Measurements from ENCODE around the gene UST.
A peak's percentile ranks its signal among the peaks of the same experiment; 100 is the strongest.
"Not testable (repeated sequence)": the region's sequence is repeated elsewhere in the genome, so short reads cannot be mapped to it uniquely, and the experiment has no call there.

UST gene

DNA sequence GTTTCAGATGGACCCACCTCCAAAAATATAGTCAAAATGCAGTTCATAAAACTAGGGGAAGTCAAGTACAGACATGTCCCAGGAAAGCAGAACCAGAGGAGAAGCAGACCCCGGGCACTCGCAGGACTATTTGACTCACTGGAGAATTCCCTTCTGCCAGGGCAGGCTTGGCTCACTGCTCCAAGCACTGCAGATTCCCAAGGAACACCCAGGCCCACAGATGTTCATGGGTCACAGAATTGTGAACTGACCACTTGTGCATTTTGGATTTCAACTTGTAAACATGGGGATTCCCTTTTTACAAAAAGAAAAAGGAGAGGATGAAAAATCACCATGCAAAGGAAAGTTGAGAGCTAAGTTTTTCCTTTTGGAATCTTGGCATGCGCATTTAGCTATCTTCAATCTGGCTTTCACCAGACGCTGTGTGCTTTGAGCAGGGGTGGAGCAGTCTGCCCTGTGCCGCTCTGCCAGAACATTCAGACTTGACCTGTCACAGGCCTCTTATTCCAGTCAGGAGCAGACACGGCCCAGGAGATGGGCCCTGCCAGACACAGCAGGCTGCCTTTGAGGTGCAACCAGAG lies 333.2 kb downstream of the UST start:
- no peak for DNase-seq (ENCODE audit: low read depth in 1 of 2, low spot score in 1 of 2)

DNA sequence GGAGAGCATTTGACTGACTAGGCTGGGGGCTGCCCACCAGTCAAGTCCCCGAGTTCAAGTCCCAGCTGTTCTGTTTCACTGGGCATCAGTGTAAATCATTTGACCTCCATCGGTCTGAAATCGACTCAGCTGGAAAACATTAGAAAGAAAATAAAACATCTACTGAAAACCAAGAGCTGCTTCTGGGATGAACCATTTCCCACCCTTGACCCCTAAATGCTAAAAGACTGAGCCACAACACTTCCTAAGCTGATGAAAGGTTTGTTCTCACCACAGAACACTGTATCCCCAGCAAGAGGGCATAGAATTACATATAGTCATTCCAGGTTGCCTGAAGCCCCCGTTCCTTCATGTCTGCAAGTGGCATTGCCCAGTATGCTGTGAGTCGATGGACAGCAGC lies 333.7 kb downstream of the UST start:
- DNase-seq (ENCODE audit: low read depth in 1 of 2, low spot score in 1 of 2) = no peak

DNA sequence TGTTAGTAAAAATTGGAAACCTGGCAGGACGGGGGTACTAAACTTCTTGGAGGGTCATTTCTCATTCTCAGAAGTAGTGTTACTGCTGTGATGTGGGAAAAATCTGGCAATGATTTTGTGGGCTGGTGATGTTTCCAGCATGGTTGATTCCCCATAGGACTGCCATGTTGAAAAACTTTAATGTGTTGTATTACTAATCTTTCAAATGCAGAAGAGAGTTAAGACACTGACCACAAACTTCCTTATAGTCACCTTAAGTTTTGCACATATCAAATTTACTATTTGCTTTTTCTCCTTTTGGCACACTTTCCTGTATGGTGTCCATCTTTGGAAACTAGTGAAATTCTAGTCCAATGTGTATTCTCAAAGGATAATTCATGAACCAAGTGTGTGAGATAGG lies 334.5 kb downstream of the UST start:
- DNase-seq (ENCODE audit: low read depth in 1 of 2, low spot score in 1 of 2) = no peak

DNA sequence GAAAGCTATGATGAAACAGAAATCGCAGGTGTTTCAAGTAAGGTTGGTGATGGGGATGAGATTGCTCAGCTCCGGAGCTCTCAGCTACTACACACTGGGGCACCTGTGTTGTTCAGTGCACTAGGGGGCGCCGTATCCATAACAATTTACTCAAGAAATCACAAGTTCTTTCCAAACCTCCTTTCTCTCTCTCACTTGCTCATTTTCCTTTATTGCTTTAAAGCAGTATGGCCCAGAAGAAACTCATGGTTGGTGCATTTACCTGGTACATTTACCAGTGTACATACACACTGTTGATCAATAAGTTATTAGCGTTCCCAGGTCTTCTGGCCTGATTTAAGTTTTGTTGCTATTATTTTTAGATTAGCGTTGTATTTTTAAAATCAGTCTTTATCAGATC lies 335.5 kb downstream of the UST start:
- peak; percentile 67 to 68 for DNase-seq (ENCODE audit: low read depth in 1 of 2, low spot score in 1 of 2)

DNA sequence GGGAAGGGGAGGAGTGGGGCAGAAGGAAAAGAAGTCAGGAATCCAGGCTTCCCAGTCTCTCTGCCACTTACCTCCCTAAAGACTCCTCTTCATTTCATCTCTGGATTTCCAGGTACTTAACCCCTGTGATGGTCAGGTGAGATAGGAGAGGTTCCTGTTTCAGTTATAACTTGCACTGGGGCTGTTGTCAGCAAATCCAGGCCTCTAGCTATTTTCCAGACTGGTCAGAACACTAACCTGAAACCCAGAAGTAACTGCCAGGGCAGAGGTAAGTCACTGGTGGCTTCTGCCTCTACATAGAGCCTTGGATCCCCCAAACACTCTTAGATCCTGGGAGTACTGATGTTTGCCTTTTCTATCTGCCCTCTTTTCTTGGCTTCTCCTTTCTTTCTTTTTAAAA lies 337.2 kb downstream of the UST start:
- no peak for DNase-seq (ENCODE audit: low read depth in 1 of 2, low spot score in 1 of 2)

DNA sequence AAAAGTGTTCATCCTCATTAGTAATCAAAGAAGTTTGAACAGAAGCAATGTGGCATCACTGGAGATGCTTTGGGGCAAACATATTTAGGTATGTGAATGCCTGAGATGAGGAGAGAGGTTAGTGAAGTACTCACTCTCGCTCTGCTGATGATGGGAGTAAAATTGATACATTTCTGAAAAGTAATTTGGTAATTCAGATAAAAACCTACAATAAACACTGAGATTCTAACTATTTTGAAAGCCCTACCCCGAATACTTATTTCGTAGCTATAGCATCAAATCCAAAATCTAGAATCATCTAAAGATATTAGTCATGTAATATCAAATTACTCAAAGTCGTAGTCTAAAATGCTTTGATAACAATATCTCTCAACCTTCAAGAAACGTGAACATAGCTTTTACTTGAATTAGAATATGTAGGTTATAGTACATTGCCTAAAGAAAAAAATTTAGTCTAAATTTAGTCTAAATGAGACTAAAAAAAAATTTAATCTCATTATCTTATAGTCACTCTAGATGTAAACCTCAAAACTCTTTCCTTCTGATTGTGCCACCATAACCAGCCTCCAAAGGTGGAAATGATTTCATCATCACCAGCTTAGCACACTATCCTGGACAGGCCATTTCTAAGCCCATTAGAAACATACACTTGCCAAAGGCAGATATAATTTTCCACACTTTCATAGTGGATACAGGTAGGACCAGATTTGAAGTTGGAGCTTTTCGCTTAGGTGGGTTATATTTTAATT lies 338.2 kb downstream of the UST start:
- DNase-seq (ENCODE audit: low read depth in 1 of 2, low spot score in 1 of 2) = no peak

DNA sequence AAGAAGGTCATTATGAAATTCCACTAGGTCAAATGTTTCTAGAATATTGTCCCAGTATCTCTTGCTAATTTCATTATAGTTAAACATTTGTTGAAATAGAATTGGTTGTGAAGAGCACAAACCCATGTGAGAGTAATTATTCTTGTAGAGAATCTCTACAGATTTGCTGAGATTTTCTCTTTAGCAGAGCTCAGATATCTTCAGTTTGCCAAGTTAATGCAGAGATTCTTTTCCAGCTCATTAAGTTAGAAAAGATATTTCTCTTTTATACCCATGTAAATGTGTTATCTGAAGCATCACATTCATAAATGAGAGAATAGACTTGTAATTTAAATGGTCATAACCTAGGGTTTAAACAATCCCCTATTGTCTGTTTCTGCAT lies 338.7 kb downstream of the UST start:
- DNase-seq (ENCODE audit: low read depth in 1 of 2, low spot score in 1 of 2) = no peak

DNA sequence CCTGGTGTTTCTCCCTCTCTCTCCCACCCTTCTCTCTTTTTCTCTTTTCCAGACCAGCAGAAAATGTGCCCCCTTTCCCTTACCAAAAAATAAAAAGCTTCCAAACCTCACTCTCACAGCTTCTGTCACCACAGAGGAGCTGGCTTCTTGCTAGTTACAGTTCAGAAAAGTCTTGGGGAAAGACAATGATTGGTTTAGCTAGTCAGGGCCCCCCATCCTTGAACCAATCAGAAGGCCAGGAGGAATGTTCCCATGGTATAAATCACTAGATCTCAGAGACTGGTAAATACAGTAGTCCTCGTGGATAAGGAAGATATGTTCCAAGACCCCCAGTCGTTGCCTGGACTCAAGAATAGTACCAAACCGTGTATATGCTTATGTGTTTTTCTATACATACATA lies 339.5 kb downstream of the UST start:
- DNase-seq (ENCODE audit: low read depth in 1 of 2, low spot score in 1 of 2) = no peak

DNA sequence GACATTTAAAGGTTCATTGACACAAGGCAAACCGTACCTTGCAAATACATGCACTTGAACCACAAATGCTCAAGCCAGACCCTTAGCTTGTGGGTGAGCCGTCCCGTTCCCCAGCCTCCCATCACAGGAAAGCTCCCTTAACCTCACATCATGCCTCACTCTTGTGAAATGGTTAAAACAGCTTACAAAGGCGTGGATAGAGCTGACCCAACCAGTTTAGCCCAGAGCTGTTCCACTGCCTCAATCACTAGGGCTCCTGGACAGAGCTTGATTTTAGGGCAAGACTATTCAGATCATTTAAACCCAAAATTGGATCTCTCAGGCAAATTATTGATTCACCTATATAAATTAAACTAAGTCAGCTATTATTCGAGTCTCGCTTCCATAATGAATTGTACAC lies 341.1 kb downstream of the UST start:
- DNase-seq (ENCODE audit: low read depth in 1 of 2, low spot score in 1 of 2) = no peak

DNA sequence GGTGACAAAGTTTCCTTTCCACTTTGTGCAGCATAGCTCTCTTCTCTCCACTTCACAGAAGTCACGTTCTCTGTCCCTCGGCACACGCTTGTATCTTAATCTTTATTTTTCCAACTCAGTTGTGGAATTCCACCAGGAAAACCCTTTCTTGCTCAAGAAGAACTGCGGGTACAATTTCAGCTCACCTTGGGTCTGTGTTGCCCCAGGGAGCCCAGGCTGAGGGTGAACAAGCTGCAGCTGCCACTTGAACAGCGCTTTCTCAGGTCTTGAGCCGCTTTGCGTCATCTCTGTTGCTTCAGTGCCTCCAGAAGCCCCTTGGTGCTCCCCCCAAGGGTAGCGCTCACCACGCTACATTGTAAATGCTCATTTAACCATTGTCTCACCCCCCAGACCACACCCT lies 341.5 kb downstream of the UST start:
- DNase-seq (ENCODE audit: low read depth in 1 of 2, low spot score in 1 of 2) = no peak

DNA sequence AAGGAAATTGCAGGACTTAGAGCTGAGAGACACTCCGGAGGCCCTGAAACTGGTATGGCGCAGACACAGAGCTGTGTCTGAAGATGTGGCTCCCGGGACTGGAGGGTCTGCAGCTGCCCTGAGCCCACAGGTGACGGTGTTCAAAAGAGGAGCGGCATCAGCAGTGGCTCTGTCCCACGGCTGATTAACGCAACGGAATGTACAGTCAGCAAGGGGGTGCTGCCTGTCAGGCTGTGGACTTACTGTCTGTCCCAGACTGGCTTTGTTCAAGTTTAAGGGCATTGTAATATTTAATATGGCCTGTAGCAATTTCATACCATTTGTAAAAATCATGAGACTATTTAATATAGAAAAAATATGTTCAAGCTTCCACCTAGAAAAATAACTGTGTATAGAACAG lies 342.7 kb downstream of the UST start:
- no peak for DNase-seq (ENCODE audit: low read depth in 1 of 2, low spot score in 1 of 2)

DNA sequence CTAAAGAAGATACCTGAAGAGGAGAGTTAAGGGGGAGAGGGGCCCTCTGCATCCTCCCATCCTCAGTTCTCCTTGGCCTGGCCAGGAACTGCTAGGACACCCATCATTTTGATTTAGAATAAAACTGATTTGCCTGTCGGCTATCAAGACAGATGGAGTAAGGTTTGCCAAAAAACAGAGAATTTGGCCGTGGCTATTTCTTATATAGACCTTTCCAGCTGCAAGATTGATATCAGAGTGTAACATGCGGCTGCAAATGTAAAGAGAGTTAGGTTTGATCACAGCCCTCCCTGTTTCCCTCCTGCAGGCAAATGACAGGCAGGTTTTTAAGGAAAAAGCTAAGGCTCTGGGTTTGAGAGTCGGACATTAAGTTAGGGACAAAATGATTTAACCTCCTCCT lies 344.1 kb downstream of the UST start:
- DNase-seq (ENCODE audit: low read depth in 1 of 2, low spot score in 1 of 2) = no peak

DNA sequence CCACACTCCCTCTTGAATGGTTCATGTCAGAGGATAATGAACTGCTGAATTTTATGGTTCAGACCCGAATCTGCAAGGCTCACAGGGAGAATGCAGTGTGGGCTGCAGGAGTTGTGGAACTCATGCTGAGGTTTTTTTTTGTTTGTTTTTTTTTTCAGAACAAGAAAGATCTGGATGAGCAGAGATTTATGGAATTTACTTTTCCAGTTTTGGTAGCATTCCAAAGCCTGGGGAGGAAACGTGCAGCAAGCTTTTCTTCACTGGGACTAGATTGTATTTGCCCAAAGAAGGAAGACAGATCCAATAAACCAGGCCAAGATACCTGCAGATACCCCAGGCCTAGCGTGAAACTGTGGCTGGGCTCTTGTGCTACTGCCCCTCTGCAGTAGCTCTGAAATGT lies 346.8 kb downstream of the UST start:
- DNase-seq (ENCODE audit: low read depth in 1 of 2, low spot score in 1 of 2) = no peak

DNA sequence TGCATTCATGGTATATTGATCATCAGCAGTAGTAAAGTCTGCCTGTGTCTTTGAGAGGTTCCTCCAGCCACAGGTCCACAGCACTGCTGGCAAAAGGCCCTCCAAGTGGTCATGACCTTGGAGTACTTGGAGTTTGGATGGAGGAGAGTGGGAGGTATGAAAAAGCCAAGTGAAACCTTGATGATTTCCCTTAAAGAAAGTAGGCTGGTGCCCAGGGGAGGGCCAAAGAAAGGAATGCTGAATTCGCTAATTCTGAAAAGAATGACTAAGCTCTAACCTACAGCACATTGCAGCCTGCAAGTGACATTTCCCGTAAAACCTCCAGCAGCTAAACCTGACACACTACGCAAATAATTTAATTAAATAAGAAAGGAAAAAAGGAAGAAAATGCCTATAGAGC lies 347.3 kb downstream of the UST start:
- DNase-seq (ENCODE audit: low read depth in 1 of 2, low spot score in 1 of 2) = no peak

DNA sequence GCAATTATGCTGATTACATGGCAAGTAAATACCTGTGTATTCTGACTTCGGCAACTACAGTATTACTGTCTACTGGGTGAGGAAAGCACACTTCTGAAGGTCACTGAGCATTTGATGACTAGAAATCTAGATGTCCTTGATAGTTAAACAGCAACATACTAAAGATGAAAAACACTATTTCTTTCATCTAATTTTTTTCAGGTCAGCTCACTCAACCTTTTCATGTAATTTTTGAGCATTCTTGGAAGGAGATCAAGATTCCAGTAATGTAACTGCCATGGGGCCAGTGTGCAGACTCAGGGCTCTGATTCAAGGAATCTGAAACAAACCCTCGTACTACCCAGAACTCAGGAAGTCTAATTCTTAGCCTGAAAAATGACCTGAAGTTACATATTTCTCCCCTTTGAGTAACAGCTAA lies 348.1 kb downstream of the UST start:
- no peak for DNase-seq (ENCODE audit: low read depth in 1 of 2, low spot score in 1 of 2)

DNA sequence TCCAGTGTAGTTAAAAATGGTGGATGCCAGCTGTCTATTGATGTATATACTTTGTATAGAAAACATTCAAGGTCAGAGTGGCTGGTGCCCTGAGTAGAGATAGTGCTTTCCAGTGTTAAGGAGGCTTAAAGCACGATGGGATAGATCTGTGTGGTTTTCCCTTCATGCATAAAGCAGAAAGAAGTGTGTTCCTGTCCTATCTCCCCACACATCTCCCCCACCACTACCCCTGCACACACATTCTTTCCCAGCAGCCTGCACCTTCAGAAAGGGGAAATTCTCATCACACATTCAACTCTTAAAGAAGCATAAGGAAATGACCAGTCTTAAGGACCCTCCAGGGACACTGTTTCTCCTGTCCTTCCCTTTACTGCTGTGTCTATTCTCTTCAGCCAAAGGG lies 349.0 kb downstream of the UST start:
- DNase-seq (ENCODE audit: low read depth in 1 of 2, low spot score in 1 of 2) = no peak

DNA sequence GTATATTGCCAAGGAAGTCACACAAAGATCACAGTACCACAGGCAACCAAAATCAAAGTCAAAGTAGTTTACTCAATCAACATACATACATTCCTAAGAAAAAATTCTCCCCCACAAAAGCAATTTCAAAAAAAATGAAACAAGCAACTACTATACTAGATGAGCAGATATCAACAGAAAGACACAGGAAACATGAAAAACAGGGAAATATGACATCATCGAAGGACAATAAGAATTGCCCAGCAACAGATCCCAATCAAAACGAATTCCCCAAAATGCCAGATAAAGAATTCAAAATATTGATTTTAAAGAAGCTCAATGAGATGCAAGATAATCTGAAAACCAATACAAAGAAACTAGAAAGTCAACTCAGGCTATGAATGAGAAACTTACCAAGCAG lies 351.0 kb downstream of the UST start:
- no peak for DNase-seq (ENCODE audit: low read depth in 1 of 2, low spot score in 1 of 2)

DNA sequence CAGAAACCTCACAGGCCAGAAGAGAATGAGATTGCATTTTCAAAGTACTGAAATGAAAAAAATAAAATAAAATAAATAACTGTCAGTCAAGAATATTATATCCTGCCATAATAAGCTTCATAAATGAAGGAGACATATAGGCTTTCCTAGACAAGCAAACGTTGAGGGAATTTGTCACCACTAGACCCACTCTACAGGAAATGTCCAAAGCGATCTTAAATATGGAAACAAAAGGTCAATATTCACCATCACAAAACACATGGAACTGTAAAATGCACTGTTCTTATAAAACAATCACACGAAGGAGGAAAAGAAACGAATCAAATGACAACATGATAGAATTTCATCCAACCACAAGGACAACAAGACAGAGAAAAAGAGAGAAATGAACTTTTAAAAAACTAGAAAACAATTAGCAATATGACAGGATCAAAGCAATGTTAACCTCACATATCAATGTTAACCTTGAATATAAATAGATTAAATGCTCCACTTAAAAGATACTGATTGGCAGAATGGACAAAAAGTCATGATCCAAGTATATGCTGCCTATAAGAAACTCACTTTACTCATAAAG lies 352.0 kb downstream of the UST start:
- no peak for DNase-seq (ENCODE audit: low read depth in 1 of 2, low spot score in 1 of 2)

DNA sequence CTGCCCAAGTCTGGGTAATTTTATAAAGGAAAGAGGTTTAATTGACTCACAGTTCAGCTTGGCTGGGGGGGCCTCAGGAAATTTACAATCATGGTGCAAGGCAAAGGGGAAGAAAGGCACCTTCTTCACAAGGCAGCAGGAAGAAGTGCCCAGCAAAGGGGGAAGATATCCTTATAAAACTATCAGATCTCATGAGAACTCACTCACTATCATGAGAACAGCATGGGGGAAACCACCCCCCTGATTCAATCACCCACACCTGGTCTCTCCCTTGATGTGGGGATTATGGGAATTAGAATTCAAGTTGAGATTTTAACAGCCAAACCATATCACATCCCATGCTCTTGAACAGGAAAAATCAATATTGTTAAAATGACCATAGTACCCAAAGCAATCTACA lies 355.5 kb downstream of the UST start:
- no peak for DNase-seq (ENCODE audit: low read depth in 1 of 2, low spot score in 1 of 2)

DNA sequence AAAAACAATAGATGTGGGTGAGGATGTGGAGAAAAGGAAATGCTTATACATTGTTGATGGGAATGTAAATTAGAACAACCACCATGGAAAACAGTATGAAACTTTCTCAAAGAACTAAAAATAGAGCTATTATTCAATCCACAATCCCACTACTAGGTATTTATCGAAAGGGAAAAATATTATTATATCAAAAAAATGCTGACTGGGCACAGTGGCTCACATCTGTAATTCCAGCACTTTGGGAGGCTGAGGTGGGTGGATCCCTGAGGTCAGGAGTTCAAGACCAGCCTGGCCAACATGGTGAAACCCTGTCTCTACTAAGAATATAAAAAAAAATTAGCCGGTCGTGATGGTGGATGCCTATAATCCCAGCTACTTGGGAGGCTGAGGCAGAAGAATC lies 357.1 kb downstream of the UST start:
- not testable (repeated sequence) for DNase-seq (ENCODE audit: low read depth in 1 of 2, low spot score in 1 of 2)

DNA sequence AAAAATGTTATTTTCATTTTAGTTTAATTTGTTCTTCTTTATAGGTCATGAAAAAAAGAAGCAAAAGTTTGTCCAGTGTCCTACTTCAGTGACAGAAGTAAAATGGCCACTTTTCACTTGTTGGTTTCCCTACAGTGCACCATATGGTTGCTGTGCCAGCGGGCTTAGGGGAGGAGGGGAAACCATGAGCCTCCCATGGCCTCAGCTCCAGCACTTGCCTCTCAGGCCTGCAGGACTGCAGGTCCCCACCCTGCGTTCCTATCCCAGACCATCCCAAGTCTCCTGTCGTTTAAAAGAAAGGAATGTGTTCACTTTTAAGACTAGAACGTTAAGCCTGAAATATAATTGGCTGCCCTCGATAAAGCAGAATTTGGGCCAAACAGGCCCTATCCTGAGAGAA lies 360.7 kb downstream of the UST start:
- no peak for DNase-seq (ENCODE audit: low read depth in 1 of 2, low spot score in 1 of 2)

DNA sequence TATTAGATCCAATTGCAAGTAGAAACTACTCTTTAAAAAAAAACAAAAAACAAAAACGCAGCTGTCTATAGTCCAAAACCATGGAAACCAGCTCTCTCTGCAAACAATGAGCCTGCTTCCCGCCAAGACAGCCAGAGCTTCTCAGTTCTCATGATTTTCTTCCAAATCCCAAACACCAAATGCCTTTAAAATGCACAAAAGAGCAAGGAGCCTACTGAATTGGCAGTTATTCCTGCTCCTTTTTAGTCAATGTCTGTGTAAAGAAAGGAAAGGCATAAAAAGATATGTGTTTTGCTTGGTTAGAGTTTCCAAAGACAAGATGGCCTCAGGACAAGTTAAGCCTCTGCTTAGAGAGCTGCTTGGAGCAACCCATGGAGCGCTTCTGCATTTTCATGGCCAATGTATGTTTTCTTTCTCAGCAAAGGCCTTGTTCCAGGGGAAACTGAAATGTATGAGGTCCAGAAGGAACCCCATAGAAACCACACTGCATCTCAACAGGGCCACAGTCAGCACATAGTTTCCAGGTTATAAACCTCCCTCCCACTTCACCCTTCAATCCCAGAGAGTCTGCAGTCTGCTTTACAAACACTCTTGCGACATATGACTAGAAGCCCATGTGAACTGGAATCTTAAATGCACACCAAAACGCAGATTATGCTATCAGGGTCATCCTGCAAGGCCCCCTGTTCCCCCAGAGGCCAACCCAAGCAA lies 361.4 kb downstream of the UST start:
- DNase-seq (ENCODE audit: low read depth in 1 of 2, low spot score in 1 of 2) = no peak

All from activated T-helper 1 cell treated with anti-CD3 and anti-CD28 coated beads, Interleukin-2, amount 50 U/mL, for 16 hours (primary cell).